ENCODE results near the gene PRG3.
"Not testable (repeated sequence)": the region's sequence is repeated elsewhere in the genome, so short reads cannot be mapped to it uniquely, and the experiment has no call there.

The PRG3 gene

DNA sequence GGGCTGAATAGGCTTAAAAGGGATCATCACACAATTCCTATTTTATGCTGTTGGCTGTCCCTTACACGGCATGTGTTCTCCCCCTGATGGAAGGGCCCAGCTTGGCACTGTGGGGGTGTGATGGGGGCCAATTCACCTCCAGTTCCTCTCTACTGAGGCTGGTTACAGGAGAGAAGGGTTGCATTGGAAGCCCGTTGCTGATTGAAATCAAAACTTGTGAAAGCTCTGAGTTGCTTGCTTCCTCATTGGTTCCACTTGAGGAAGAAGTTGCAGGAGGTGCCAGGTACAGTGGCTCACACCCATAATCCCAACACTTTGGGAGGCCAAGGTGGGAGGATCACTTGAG, 22.8 kb upstream of the PRG3 start:
- TF ChIP-seq, protein P1, sequence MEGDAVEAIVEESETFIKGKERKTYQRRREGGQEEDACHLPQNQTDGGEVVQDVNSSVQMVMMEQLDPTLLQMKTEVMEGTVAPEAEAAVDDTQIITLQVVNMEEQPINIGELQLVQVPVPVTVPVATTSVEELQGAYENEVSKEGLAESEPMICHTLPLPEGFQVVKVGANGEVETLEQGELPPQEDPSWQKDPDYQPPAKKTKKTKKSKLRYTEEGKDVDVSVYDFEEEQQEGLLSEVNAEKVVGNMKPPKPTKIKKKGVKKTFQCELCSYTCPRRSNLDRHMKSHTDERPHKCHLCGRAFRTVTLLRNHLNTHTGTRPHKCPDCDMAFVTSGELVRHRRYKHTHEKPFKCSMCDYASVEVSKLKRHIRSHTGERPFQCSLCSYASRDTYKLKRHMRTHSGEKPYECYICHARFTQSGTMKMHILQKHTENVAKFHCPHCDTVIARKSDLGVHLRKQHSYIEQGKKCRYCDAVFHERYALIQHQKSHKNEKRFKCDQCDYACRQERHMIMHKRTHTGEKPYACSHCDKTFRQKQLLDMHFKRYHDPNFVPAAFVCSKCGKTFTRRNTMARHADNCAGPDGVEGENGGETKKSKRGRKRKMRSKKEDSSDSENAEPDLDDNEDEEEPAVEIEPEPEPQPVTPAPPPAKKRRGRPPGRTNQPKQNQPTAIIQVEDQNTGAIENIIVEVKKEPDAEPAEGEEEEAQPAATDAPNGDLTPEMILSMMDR (IDR thresholded peaks at IDR 0.05; ENCODE audit: low read depth, low read length, missing control alignments): no peak
- no peak overlapping the region for H3K4me3 ChIP-seq (ENCODE audit: low read depth, low read length)
- no peak for DNase-seq (ENCODE audit: low read depth)

DNA sequence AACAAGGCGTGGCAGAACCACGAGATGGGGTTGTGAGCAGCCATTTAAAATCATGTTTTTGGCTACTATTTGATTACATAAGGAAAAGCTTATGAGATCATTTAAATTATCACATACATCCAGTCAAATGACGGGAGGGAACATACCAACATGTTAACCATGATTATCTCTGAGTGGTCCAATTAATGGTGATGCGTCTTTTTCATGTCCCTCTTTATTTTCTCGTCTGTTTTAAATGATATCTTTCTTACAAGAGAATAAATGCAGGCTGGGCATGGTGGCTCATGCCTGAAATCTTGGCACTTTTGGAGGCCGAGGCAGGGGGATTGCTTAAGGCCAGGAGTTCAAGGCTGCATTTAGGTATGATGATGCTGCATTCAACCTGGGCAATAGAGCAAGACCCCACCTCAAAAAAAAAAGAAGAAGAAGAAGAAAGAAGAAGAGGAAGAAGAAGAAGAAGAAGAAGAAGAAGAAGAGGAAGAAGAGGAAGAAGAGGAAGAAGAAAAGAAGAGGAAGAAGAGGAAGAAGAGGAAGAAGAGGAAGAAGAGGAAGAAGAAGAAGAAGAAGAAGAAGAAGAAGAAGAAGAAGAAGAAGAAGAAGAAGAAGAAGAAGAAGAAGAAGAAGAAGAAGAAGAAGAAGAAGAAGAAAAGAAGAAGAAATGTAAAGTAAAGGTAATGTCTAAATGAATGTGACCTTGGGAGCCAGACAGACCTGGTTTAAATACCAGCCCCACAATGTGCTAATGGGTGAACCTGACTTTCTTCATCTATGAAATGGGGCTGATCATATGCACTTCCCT, 22.3 kb upstream of the PRG3 start:
- DNase-seq (ENCODE audit: low read depth); H3K4me3 ChIP-seq (ENCODE audit: low read depth, low read length): not testable (repeated sequence)

DNA sequence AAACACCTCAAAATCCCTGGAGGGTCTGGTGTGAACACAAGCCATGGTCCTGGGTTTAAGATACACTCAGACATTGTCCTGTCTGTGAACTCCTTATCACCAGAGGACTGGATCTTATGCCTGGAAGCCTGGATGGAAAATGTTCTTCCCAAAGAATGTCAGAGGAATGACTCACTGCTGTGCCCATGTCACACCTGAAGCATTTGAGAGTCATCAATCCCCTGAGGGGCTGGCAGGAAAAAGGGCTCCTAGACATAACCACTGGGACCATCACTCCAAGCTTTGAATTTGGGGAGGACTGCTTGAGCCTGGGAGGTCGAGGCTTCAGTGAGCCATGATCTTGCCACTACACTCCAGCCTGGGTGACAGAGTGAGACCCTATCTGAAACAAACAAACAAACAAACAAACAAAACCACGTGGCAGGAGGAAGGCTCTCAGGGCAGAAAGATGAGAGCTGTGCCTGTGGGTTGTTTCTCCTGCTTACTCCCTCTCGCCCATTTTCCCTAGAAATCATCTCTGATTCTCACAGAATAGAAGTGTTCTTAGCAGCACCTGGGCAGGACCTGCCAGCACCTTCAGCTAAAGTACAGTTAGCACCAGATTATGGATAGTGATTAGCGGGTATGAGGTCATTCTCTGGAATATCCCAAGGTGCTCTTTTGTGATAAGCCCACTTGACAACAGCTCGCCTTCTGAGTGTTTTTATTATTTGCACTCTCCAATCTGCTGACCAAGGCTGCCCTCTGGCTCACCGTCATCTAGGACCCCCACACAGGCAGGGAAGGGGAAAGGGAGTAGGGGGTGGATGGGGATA, 21.4 kb upstream of the PRG3 start:
- DNase-seq (ENCODE audit: low read depth): no peak

DNA sequence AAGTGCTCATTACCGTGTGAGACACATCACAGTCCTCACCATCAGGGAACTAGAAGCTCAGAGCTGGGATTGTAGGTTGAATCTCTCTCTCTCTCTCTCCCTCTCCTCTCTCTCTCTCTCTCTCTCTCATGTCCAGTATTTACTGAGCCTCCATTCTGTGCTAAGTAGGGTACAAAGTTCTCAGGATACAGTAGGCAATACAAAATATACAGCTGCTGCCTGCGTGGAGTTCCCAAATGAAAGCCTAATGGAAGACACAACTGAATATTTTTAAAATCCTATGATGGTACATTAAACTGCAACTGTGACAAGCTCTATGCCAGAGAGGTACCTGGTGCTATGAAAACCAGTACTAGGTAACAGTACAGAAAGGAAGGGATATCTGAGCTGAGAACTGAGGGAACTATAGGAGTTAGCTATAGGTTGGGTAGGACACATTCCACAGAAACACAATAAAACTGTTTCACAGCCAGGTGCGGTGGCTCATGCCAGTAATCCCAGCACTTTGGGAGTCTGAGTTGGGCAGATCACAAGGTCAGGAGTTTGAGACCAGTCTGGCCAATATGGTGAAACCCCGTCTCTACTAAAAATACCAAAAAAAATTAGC, 19.1 kb upstream of the PRG3 start:
- DNase-seq (ENCODE audit: low read depth): no peak
- TF ChIP-seq, protein P1 (IDR thresholded peaks at IDR 0.05; ENCODE audit: low read depth, low read length, missing control alignments): no peak
- H3K4me3 ChIP-seq (ENCODE audit: low read depth, low read length): no peak overlapping the region

More for the DNA sequence above, 21.4 kb upstream of the PRG3 start:
- H3K4me3 ChIP-seq (ENCODE audit: low read depth, low read length): no peak overlapping the region
- TF ChIP-seq, protein P1 (IDR thresholded peaks at IDR 0.05; ENCODE audit: low read depth, low read length, missing control alignments): no peak

DNA sequence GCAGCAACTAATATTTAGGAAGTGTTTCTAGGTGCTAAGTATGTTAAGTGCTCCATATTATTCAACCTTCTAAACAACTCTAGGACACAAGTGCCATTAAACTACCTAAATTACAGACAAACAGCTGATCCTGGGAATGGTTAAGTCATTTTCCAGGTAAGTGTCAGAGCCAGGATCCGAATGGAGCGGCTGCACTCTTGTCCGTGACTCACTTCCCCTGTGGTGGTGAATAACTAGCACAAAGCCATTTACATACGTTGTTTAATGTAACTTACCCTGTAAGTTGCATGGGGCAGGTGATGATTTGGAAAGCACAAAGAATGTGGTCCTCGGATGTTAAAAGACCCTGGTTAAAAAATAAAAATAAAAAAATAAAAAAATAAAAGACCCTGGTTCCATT, 18.3 kb upstream of the PRG3 start:
- no peak for DNase-seq (ENCODE audit: low read depth)
- no peak overlapping the region for H3K4me3 ChIP-seq (ENCODE audit: low read depth, low read length)
- TF ChIP-seq, protein P1 (IDR thresholded peaks at IDR 0.05; ENCODE audit: low read depth, low read length, missing control alignments): no peak

DNA sequence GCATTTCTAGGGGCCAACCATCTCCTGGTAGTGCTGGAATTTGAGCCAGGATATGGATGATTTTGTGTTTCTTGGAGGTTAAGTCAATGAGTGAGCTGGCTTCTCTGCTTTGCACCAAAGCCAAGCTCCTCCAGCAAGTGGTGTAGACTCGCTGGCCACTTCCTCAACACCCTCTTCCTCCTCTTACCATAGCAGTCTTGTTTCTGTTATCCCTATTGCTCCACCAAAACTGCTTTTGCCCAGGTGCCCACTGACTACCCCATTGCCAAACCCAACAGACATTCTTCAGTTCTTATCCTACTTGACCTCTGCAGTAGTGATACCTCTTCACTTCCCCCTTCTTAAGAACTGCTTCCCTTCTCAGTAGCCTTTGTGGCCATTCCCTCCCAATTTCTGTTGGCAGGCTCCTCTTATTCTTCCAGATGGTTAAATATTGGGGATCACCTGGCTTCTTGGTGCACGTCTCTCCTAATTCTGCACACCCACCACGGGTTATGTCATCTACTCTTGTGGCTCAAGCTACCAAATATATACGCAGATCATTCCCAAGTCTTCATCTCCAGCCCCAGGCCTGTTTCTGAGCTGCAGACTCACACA, 16.5 kb upstream of the PRG3 start:
- no peak for DNase-seq (ENCODE audit: low read depth)
- TF ChIP-seq, protein P1 (IDR thresholded peaks at IDR 0.05; ENCODE audit: low read depth, low read length, missing control alignments): no peak
- no peak overlapping the region for H3K4me3 ChIP-seq (ENCODE audit: low read depth, low read length)

DNA sequence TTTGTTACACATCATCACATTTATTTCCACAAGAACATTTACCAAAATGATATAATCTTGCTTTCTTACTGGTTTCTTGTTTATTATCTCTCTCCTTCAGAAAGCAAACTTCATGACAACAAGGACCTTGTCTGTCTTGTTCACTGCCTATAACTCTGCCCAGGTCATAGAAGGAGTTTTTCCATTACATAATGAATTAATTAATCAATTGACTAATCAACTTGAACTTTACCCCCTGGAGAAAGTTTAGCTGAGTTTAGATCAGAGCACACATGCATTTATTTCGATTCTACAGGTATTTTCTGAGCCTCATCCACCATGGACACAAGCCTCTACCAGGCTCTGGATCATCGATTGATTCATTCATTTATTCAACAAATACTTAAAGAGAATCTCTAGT, 15.8 kb upstream of the PRG3 start:
- H3K4me3 ChIP-seq (ENCODE audit: low read depth, low read length): no peak overlapping the region
- TF ChIP-seq, protein P1 (IDR thresholded peaks at IDR 0.05; ENCODE audit: low read depth, low read length, missing control alignments): no peak
- no peak for DNase-seq (ENCODE audit: low read depth)

Data from GM12864 (cell line).